Activated CD8-positive, alpha-beta memory T cell treated with anti-CD3 and anti-CD28 coated beads, Interleukin-2, amount 50 U/mL, for 1 hour (primary cell): ENCODE data around the gene TMEM151B.

ENCODE experiments used
- DNase-seq: peaks from one replicate; pipeline ENCODE4 v3.0.0-alpha.2; 2020; ENCODE audit errors: extremely low read depth

TMEM151B gene

DNA sequence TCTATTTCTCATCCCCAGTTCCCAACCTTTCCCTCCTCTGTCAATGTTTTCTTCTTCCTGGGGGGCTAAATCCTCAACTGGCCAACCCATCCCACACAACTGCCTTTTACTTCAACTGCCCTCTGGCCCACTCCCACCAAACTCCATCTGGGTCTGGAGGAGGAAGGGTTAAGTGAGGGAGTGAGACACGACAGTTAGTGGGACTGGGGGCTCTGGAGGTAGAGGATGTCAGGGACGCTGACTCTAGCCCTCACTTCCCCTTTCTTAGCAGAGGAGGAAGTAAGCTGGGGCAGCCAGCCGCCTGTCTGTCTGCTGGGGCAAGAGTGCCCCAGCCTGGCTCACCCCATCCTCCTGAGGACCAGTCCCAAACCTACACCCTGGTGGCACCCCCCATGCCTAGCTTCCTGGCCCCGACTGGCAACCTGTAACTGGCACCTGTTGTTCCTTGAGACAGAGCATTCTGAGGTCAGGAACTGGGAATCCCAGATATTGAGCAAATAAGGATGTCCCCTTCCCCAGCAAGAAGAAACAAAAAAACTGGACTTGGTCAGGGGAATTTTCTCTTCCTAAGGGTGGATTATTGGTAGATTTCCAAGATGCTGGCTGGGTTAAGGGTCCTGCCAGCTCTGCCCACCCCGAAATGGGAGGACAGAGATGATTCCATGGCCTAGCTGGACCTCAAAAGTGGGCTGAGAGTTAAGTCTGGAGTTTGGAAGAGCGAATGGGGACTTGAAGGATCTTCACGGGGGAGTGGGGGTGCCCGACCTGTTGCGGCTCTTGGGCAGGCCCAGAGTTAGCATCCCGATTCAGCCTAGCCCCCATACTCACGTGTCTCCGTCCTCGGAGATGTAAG lies 5.9 kb upstream of the TMEM151B start:
- no peak for DNase-seq

DNA sequence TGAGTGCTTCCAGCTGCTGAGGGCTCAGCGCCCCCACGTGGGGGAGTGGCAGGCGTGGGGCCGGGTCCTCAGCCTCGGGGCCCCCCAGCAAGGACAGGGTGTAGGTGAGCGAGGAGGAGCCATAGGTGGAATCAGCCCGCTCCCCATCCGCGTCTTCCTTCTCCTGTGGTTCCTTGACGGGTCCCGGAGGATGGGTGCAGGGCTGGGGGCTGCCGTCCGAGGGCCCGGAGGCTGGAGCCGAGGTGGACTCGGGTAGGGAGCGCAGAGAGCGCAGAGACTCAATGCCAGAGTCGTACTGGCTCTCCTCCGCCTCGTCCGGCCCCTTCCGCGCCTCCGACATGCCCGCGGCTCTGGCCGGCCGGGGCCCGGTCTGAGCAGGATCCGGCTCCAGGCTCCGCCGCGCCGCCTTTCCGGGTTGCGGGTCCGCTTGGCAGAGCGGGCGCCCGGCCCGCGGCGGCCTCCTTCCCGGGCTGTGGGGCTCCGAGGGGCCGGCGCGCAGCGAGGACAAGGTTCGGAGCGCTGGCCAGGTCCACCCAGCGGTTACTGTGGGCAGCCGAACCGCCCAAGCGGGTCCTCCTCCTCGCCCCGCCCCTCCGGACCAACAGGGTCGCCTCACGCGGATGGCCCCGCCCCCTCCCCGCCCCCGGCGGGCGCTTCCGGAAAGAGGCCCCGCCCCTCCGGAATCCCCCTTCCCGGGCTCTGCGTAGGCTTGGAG lies 5.1 kb upstream of the TMEM151B start, which contains the start of gene NFKBIE:
Gene NFKBIE (minus strand): TSS at position 545 of the 715 bp plus-strand sequence. CDS start 205 bp downstream, at position 340.
- peak; percentile 73 for DNase-seq

DNA sequence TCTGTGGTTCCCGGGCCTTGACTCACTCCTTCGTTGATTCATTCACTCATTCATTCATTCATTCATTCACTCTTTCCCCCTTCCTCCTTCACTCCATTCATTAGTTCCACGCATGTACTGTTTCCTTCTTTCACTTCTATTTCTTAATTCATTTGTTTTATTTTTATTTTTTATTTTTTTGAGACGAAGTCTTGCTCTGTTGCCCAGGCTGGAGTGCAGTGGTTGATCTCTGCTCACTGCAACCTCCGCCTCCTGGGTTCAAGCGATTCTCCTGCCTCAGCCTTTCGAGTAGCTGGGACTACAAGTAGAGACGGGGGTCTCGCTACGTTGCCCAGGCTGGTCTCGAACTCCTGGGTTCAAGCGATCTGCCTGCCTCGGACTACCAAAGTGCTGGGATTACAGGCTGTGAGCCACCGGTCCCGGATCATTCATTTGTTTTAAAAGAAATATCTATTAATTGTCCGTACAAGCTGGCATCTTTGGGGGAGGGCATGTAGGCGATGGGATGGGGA lies 4.5 kb upstream of the TMEM151B start:
- no peak for DNase-seq

DNA sequence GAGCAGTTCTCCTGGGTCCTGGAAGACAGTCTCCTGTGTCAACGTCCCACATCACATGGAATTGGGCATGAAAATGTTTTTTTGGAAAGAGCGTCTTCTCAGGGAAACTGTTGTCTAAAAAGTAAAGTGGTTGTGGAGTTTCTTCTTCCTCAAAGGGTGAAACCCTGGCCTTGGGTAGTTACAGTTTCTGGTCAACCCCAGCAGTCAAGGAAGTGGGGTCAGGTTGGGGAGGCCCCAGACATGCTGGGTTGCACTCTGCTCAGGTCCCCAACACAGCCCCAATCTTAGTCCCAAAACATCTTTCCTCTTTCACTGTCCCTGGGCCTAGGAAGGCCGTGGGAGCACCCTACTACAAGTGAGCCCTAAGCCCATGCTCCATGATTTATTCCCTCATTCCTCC lies 3.9 kb upstream of the TMEM151B start:
- DNase-seq = no peak

DNA sequence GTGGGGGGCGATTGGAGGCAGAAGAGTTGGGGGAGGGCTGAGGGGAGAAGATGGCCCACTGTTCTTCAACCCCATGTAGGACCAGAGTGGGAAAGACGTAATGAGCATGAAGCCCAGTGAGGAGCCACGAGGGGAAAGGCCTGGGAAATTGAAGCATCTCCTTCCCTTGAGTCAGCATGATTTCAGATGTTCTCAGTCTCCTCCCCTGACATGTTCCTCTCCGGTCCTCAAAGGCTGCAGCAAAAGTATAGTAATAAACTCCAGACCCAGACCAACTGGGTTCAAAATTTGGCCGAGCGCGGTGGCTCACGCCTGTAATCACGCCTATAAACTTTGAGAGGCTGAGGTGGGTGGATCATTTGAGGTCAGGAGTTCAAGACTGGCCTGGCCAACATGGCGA lies 3.0 kb upstream of the TMEM151B start:
- no peak for DNase-seq

DNA sequence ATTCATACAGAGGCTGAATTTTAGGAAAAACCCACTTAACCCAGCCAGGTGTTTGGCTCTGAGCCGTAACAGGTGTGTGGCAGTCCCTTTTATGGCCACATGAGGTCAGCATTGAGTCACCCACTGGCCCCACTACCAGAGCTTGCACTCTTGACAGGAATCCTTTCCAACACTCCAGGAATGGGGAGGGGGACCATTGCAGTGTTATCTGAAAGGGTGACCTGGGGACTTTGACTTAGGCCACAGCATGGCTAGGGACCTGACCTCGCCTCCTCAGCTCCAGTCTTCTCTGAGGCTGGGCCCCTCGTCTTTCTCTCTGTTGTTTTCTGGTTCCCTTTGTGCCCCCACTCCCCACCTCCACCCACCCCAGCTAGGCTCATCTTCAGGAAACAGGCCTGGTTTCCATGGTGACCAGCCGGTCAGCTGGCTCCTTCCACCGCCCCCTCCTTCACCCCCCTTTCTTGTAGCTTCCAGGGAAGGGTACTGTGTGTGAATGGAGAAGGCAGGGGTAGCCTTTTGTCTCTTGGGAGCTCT lies 2.1 kb upstream of the TMEM151B start:
- no peak for DNase-seq

DNA sequence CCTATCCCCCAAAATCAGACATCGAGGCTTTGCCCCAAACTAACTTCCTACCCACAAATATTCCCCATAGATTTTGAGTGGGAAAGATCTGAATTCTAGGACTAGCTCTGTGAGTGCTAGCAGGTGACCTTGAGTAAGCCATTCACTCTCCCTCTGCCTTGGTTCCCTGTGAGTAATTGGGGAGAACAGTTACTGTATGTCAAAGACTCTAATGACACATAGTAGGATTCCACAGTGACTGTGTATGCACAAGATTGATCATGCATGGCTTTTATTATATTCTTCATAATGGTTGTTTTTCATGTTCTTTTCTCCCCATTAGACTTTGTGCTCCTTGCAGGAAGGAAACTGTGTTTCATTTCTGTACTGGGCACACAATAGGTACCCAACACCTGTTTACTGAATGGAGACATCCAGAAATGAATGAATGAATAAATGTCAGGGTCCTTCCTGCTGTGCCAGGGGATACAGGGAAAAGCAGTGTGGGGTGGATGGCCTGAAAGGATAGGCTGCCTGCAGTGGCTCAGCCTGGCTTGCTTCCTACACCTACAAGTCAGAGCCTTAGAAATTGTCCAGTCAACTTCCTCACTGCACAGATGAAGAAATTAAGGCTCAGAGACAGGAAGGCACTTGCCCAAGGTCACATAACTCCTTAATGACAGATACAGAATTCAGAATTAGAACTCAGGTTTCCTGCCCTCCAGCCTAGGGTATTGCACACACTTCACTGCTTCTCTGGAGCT lies 901 bp upstream of the TMEM151B start:
- DNase-seq = no peak

DNA sequence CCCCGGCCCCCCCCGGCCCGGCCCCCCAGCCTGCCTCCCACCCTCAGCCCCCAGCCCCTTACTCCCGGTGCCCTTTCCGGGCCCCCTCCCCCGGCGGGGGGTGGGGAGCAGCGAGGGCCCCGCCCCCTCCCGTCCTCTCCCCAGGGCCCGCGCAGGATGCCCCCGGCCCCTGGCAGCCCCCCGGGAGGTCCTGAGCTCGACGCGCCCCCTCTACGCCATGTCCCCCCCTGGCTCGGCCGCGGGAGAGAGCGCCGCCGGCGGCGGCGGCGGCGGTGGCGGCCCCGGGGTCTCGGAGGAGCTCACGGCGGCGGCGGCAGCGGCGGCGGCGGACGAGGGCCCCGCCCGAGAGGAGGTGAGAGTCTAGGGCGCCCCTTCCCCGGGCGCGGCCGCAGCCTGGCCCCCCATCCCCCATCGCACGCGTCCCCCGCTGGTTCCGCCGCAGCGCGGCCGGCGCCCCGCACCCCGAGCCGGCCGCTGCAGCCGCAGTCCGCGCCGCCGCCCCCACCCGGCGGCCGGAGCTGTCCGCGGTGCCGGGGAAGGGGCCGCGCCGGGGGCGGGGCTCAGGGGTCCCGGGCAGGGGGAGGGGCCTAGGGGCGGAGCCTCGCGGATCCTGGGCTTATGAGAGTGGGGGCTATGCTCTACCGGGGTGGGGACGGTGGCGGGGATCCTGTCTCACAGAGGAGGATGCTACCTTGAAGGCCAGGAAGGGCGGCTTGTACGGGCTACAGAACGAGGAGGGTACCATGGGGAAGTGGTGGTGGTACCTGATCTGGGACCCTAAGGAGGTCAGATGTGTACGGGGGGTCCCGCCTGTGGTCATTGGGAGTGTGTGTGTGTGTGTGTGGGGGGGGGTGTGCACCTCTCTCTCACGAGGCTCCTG lies 516 bp downstream of the TMEM151B start:
- no peak for DNase-seq

DNA sequence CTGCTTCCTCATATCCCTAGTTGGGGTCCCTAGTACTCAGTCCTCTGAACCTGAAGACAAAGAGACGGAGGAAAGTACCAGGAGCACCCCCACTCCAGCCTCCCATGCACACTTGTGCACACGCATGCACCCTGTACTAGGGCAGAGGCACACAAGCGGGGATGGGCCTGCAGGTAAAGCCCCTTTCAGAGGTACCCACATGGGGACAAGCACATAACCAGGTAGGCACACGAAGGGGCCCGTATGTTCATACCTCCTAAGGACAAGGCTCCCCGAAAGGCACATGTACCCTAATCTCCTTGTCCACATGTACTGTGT lies 1.1 kb downstream of the TMEM151B start:
- DNase-seq = no peak

DNA sequence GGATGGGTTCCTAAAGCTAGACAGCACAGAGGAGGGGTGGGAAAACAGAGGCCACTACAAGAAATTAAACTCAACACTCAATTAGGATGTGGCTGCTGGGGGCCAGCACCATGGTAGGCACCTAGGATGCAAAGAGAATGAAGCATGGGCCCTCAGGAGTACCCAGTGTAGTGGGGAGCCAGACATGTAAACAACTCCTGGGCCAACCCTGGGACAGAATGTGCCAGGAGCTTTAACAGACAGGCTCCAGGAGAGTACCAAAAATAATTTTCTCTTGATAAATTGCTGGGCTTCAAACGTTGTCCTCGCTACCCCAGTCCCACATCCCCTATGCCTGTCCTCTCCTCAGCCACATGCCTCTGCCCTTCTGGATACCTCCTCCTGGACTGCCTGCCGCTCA lies 1.7 kb downstream of the TMEM151B start:
- no peak for DNase-seq

DNA sequence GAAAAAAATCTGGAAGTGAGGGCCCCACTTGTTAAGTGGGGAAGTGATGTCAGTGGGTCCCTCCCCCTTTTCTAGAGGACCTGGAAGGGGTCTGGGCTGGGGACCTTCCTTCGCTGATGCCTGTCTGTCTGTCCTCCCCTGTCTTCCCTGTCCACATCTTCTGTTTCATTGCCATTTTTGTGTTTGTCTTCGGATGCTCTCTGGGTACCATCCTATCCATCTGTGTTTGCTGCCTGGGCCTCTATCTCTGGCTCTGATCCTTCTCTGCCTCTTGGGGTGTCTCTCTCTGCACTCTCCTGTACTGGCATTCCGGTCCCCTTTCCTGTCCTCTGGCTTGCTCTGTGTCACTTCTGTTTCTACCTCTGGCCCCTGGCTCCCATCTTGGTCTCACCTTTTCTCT lies 2.3 kb downstream of the TMEM151B start:
- no peak for DNase-seq

DNA sequence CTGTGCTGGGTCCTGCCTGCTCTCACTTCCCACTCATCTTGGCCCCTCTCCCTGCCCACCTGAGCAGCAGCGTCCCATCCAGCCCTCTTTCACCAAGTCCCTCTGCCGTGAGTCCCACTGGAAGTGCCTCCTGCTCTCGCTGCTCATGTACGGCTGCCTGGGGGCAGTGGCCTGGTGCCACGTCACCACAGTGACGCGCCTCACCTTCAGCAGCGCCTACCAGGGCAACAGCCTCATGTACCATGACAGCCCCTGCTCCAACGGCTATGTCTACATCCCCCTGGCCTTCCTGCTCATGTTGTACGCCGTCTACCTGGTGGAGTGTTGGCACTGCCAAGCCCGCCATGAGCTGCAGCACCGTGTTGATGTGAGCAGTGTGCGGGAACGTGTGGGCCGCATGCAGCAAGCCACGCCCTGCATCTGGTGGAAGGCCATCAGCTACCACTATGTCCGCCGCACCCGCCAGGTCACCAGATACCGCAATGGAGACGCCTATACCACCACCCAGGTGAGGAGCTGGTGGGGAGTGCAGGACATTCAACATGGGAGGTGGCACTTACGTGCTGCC lies 2.8 kb downstream of the TMEM151B start:
- DNase-seq = no peak

DNA sequence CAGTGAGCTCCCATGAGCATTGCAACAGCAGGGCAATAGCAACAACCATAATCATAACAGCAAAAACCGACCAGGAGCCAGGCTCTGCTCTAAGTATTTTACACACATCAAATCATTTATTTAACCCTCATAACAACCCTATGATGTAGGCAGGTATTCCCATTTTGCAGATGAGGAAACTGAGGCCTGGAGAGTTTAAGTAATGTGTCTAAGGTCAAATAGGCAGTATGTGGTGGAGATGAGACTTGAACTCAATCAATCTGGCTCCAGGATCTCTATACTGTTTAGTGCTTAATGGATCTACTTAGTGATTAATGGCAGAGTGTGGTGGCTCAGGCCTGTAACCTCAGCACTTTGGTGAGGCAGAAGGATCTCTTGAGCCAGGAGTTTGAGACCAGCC lies 3.4 kb downstream of the TMEM151B start:
- DNase-seq = no peak

DNA sequence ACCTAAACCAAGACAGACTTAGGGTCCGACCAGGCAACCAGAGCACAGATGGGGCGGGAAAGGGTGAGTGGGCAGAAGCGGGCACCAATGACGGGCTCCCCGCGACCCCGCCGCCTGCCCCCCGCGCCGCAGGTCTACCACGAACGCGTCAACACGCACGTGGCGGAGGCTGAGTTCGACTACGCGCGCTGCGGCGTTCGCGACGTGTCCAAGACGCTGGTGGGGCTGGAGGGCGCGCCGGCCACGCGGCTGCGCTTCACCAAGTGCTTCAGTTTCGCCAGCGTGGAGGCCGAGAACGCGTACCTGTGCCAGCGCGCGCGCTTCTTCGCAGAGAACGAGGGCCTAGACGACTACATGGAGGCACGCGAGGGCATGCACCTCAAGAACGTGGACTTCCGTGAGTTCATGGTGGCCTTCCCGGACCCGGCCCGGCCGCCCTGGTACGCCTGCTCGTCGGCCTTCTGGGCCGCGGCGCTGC lies 5.1 kb downstream of the TMEM151B start:
- DNase-seq = no peak

DNA sequence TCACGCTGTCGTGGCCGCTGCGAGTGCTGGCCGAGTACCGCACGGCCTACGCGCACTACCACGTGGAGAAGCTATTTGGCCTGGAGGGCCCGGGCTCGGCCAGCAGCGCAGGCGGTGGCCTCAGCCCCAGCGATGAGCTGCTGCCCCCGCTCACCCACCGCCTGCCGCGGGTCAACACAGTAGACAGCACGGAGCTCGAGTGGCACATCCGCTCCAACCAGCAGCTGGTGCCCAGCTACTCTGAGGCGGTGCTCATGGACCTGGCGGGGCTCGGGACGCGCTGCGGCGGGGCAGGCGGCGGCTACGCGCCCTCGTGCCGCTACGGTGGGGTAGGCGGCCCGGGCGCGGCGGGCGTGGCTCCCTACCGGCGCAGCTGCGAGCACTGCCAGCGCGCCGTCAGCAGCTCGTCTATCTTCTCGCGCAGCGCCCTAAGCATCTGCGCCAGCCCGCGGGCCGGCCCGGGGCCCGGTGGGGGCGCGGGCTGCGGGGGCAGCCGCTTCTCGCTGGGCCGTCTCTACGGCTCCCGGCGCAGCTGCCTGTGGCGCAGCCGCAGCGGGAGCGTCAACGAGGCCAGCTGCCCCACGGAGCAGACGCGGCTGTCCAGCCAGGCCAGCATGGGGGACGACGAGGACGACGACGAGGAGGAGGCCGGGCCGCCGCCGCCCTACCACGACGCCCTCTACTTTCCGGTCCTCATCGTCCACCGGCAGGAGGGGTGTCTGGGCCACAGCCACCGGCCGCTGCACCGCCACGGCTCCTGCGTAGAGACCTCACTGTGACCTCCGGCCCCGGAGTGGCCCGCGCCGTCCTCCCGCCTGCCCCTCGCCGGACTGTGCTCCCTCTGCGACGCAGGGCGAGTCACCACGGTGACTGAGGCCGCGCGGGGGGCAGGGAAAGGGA lies 5.7 kb downstream of the TMEM151B start:
- DNase-seq = no peak

DNA sequence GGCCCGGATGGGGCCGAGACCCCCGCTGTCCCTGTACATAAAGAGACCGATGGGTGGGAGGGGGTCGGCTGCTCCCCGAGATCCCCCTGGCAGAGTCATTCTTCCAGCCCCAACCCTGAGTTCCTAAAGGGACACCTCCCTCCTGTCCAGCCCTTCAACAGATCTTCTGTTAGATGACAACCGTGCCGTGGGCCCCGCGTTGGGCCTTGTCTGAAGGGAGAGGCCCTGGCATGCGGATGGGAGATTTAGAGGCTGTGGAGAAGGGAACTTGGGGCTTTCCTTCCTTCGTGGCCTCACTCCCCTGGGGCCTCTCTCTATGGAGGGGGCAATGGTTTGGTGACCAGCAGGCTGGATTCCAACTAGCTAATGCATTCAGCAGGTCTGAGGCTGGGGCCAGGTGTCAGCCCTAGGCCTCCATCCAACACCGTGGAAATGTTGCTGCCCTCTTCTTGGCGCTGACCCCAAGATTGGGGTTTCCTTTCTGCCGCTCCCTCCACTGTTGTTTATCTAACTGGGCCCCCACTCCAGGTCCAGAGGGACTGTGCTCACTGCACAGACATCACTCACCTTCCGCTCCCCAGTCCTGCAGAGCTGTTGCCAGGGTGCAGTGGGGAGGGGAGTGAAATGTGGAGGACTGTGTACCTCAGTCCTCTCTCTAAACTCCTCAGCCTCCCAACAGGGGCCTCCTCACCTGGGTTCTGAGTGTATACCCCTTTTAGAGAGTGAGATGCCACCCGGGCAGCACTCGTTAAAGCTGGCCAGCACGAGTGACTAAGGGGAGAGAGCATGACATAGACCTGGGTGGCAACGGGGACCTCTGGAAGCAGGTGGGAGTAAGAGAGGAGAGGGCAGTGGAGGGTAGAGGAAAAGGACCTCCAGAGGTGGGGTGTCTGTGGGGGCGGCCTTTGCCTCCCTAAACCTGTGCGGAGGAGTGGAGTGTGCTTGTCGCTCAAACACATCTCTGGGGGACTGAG lies 6.7 kb downstream of the TMEM151B start:
- DNase-seq = no peak

DNA sequence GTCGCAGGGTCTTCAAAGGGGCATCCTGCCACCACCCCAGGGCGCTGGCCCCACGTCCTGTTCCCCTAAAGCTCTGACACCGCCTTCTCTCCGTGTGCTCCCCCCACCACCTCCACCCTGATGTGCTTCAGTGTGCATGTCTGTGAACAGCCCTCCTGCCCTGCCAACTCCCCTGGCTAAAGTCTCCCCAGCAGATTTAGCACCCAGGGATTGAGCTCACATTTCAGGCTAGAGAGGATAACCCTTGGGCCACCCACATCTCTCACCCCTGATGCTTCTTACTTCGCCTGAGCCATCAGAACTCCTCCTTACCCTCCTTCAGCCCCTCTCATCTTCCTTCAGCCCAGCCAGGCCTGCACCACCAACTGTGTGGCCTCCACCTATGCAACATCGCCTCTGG lies 7.5 kb downstream of the TMEM151B start:
- no peak for DNase-seq

DNA sequence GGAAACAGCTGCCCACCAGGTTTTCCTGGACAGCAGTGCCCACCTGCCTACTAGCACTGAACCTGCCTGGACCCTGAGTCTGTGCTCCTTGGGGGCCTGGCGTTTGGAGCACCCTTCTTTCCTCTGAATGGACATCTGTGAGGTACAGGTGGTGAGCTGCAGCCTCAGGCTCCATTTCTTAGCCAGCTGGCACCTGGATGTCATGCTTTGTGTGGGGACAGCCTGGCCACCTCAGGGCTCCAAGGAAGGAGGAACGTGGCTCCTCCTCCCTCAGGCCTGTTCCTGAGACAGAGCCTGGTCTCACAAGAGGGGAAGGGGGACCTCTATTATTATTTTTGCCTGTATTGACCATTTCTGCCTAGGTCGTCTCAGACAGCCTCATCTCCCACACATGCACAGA lies 8.1 kb downstream of the TMEM151B start:
- DNase-seq = no peak
